ENCODE results near the gene CD58.

Gene CD58

GRCh38 chr1:116533429-116533820, 37.4 kb downstream of the CD58 start:
- no peak overlapping the region for H3K4me3 ChIP-seq (replicated peaks in 1 of 2; ENCODE audit: low read depth in 2 of 2, low read length in 2 of 2)
- no peak for DNase-seq (ENCODE audit: low read depth in 2 of 2)
- no peak for TF ChIP-seq CTCF (IDR thresholded peaks at IDR 0.05; ENCODE audit: low read depth, low read length)

GRCh38 chr1:116532671-116533428, 38.0 kb downstream of the CD58 start:
- no peak for TF ChIP-seq CTCF (IDR thresholded peaks at IDR 0.05; ENCODE audit: low read depth, low read length)
- no peak for DNase-seq (ENCODE audit: low read depth in 2 of 2)
- no peak overlapping the region for H3K4me3 ChIP-seq (replicated peaks in 1 of 2; ENCODE audit: low read depth in 2 of 2, low read length in 2 of 2)

GRCh38 chr1:116531917-116532316, 38.9 kb downstream of the CD58 start:
- no peak for TF ChIP-seq CTCF (IDR thresholded peaks at IDR 0.05; ENCODE audit: low read depth, low read length)
- DNase-seq (ENCODE audit: low read depth in 2 of 2) = no peak

GRCh38 chr1:116529681-116530080, 41.1 kb downstream of the CD58 start:
- no peak for DNase-seq (ENCODE audit: low read depth in 2 of 2)
- no peak overlapping the region for H3K4me3 ChIP-seq (replicated peaks in 1 of 2; ENCODE audit: low read depth in 2 of 2, low read length in 2 of 2)
- no peak for TF ChIP-seq CTCF (IDR thresholded peaks at IDR 0.05; ENCODE audit: low read depth, low read length)

More at GRCh38 chr1:116531917-116532316, 38.9 kb downstream of the CD58 start:
- no peak overlapping the region for H3K4me3 ChIP-seq (replicated peaks in 1 of 2; ENCODE audit: low read depth in 2 of 2, low read length in 2 of 2)

GRCh38 chr1:116529199-116529631, 41.6 kb downstream of the CD58 start:
- no peak overlapping the region for H3K4me3 ChIP-seq (replicated peaks in 1 of 2; ENCODE audit: low read depth in 2 of 2, low read length in 2 of 2)
- no peak for DNase-seq (ENCODE audit: low read depth in 2 of 2)
- no peak for TF ChIP-seq CTCF (IDR thresholded peaks at IDR 0.05; ENCODE audit: low read depth, low read length)

- no peak overlapping the region for H3K4me3 ChIP-seq (replicated peaks in 1 of 2; ENCODE audit: low read depth in 2 of 2, low read length in 2 of 2)
- no peak for DNase-seq (ENCODE audit: low read depth in 2 of 2)
- no peak for TF ChIP-seq CTCF (IDR thresholded peaks at IDR 0.05; ENCODE audit: low read depth, low read length)
Measured at GRCh38 chr1:116528329-116529083, 42.3 kb downstream of the CD58 start.
